AG09309 (cell line): Measurements from ENCODE around the gene NDUFA7.
A peak's percentile ranks its signal among the peaks of the same experiment; 100 is the strongest.
"Not testable (repeated sequence)": the region's sequence is repeated elsewhere in the genome, so short reads cannot be mapped to it uniquely, and the experiment has no call there.

Experiments
- DNase-seq: peaks from one replicate; pipeline ENCODE4 v3.0.0-alpha.2; 2010; ENCODE audit warnings: low read depth
- H3K4me3 ChIP-seq: 2 replicates; pipeline ENCODE4 v1.5.1; 2011; ENCODE audit warnings: mild to moderate bottlenecking, low read depth, low read length, moderate library complexity; ENCODE audit not compliant: control insufficient read depth
- CTCF ChIP-seq: IDR thresholded peaks from 2 replicates; pipeline ENCODE4 v1.5.1; 2011; ENCODE audit warnings: mild to moderate bottlenecking, low read depth, low read length, inconsistent platforms; ENCODE audit not compliant: insufficient read depth, control insufficient read depth; ENCODE audit errors: missing control alignments

The NDUFA7 gene

DNA sequence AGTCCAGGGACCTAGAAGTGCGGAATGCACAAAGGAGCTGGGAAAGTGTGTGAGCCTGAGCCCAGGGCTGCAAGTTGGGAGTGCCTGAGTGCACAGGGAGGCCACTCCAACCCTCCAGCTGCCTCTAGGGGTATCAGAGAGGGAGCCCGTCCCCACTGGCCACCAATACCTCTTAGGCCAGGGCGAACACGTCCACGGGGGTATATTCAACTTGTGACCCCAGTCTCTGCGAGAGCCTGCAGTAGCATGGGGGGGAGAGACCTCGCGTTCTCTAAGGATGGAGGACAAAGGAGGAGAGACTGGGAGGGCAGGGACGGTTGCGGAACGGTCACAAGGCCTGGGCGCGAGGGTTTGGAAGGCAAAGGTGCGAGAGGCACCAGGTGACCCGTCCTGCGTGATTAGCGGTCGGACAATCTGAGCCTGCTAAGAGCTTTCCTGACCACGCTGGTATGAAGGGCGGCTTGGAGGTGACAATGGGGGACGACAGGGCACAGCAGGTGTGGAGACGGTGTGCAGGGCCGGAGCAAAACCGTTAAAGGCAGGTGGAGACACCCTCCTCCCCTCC is 13.7 kb downstream of the NDUFA7 start:
- no peak for TF ChIP-seq CTCF
- H3K4me3 ChIP-seq = peak overlapping the region; percentile 47
- no peak for DNase-seq

DNA sequence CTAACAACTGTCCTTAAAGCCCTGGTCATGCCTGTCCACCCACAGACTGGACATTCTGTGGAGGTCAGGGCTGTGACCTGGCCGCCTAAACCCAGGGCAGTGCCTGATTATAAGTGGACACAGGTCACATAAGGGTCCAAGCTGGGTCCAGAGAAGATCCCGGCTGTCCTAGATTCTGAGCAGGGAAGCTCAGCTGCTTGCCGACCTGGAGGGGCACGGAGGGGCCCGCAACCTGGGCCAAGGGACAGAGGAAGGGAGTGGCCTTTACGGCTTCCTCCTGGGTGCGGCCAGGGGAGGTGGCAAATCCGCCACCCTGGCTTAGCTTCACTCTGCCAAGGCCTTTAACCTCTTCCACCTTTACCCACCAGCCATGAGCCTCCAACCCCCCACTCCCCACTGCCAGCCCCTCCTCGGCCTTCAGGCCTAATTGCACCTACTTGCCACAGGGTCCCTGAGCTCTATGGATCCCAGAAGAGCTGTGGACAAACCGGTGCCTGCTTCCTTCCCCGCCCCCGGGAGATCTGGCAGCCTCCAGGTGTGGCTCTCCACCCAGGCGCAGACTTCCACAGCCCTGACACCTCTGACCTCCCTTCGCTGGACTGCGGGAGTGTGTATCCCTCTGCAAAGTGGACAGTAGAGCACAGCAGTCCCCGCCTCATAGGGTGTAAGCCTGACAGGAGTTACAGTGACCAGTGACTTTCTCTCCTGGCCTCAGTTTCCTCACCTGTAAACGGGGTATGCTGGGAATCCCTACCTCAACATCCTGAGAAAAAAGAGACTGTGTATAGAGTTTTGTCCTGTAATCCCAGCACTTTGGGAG is 14.7 kb downstream of the NDUFA7 start:
- no peak overlapping the region for H3K4me3 ChIP-seq
- DNase-seq = no peak
- TF ChIP-seq CTCF = no peak

- no peak overlapping the region for H3K4me3 ChIP-seq
- DNase-seq = no peak
- TF ChIP-seq CTCF = no peak
These were observed 15.4 kb downstream of the NDUFA7 start for GRCh38 chr19:8305798-8306197.

DNA sequence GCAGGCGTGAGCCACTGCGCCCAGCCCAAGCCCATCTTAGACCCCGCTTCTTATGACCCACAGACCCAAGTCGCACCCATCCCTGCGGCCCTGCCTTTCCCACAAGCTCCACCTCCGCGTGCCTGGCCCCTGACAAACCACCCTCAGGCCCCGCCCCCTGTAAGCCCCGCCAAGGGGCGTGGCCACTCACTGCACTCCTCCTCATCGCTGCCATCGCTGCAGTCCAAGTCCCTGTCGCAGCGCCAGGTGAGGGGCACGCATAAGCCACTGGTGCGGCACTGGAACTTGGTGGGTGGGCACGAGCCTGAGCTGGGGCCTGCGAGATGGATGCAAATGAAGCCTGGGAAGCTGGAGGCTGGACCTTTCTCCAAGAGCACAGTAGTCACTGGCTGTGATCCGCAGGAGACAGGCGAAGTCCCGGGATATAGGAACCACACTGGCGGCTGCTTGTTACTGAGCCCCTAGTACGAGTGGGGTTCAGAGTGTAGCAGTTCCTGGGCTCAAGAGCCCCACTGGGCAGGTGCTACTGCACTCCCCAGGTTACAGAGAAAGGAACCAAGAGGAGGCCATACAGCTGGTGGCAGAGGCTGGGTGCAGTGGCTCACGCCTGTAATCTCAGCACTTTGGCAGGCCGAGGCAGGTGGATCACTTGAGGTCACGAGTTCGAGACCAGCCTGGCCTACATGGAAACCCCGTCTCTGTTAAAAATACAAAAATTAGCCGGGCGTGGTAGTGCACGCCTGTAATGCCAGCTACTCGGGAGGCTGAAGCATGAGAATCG is 16.1 kb downstream of the NDUFA7 start:
- TF ChIP-seq CTCF = no peak
- DNase-seq = no peak
- no peak overlapping the region for H3K4me3 ChIP-seq

- H3K4me3 ChIP-seq = no peak overlapping the region
- no peak for DNase-seq
- TF ChIP-seq CTCF = no peak
These were observed 18.4 kb downstream of the NDUFA7 start for GRCh38 chr19:8302734-8303133.

- no peak for TF ChIP-seq CTCF
- no peak overlapping the region for H3K4me3 ChIP-seq
- no peak for DNase-seq
These were observed 18.9 kb downstream of the NDUFA7 start for GRCh38 chr19:8302357-8302691.

- not testable (repeated sequence) for DNase-seq, H3K4me3 ChIP-seq
These were observed 29.8 kb downstream of the NDUFA7 start for GRCh38 chr19:8291337-8291736.

GRCh38 chr19:8276508-8276907 is 44.7 kb downstream of the NDUFA7 start:
- H3K4me3 ChIP-seq, DNase-seq: not testable (repeated sequence)
